Nephron progenitor cell (in vitro differentiated cells): ENCODE measurements around the gene ITPKA.

Experiments
- DNase-seq: peaks from one replicate; pipeline ENCODE4 v3.0.0; 2021
- H3K27ac Mint-ChIP-seq: 2 replicates; pipeline ENCODE4 v1.8.0; 2021; ENCODE audit warnings: mild to moderate bottlenecking, moderate library complexity, mixed read lengths
- H3K27me3 Mint-ChIP-seq: 2 replicates; pipeline ENCODE4 v1.8.0; 2021; ENCODE audit warnings: mild to moderate bottlenecking, low read depth, mixed read lengths; ENCODE audit not compliant: poor library complexity
- H3K36me3 Mint-ChIP-seq: 2 replicates; pipeline ENCODE4 v1.8.0; 2021; ENCODE audit warnings: low read depth, mixed read lengths
- H3K4me1 Mint-ChIP-seq: 2 replicates; pipeline ENCODE4 v1.8.0; 2021; ENCODE audit warnings: mixed read lengths
- H3K4me3 Mint-ChIP-seq: 2 replicates; pipeline ENCODE4 v1.8.0; 2021; ENCODE audit warnings: mild to moderate bottlenecking, moderate library complexity, mixed read lengths
- H3K9me3 Mint-ChIP-seq: 2 replicates; pipeline ENCODE4 v1.8.0; 2021; ENCODE audit warnings: mild to moderate bottlenecking, moderate library complexity, mixed read lengths
- TF ChIP-seq, protein P1 (sequence below): fragments of 200-600 bp; sonication (generic); IDR thresholded peaks from 2 replicates; pipeline ENCODE4 v1.5.0; 2021; ENCODE audit warnings: antibody characterized with exemption

Gene ITPKA

DNA sequence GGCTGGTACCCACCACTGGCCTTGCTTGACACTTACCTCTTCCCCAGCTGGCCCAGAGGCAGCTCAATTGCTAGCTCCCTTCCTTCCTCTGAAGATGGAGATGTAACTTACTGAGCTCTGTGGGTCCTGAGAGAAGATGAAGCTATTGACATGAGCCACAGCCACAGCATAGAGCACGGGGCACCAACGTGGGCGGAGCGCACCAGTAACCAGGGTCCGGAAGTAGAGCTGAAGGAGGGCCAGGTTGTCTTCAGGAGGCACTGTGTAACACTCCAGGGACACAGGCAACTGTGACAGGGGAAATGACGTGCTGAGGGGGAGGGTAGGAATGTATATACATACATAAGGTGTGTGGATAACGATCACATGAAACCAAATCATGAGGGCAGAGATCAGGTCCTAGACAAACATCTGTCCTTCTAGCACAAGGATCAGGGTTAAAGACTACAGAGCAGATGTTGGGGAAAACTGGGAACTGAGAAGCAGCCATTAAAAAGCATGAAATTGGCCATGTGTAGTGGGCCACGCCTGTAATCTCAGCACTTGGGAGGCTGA, 24.3 kb downstream of the ITPKA start:
- no peaks in the 10 kb centered on the region for H3K9me3 Mint-ChIP-seq
- DNase-seq, result no peak
- peaks cover 31% of the 10 kb centered on the region for H3K27me3 Mint-ChIP-seq
- TF ChIP-seq, protein P1, sequence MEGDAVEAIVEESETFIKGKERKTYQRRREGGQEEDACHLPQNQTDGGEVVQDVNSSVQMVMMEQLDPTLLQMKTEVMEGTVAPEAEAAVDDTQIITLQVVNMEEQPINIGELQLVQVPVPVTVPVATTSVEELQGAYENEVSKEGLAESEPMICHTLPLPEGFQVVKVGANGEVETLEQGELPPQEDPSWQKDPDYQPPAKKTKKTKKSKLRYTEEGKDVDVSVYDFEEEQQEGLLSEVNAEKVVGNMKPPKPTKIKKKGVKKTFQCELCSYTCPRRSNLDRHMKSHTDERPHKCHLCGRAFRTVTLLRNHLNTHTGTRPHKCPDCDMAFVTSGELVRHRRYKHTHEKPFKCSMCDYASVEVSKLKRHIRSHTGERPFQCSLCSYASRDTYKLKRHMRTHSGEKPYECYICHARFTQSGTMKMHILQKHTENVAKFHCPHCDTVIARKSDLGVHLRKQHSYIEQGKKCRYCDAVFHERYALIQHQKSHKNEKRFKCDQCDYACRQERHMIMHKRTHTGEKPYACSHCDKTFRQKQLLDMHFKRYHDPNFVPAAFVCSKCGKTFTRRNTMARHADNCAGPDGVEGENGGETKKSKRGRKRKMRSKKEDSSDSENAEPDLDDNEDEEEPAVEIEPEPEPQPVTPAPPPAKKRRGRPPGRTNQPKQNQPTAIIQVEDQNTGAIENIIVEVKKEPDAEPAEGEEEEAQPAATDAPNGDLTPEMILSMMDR, result no peak
- no peak overlapping the region for H3K4me3 Mint-ChIP-seq
- peaks cover 39% of the 10 kb centered on the region for H3K36me3 Mint-ChIP-seq
- peaks cover 13% of the 10 kb centered on the region for H3K4me1 Mint-ChIP-seq
- no peak overlapping the region for H3K27ac Mint-ChIP-seq

DNA sequence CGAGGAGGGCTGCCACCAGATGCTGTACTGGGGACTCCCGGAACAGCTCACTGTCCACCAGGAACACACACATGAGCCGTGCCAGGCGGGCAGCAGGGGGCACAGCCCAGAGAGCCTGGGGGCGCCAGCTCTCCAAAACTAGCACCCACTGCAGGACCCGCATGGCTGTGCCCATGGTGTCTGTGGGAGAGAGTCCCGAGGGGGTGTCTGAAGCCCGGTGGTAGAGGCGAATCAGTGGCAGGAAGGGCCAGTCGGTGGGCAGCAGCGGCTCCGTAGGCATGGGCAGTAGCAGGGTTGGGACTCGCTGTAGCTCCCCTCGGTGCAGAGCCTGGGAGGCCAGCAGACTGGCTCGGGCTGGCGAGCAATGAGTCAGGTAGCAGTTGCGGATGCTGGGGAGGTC, 27.0 kb downstream of the ITPKA start:
- DNase-seq, result no peak
- H3K9me3 Mint-ChIP-seq, result no peaks in the 10 kb centered on the region
- peaks cover 43% of the 10 kb centered on the region for H3K36me3 Mint-ChIP-seq
- no peak overlapping the region for H3K4me3 Mint-ChIP-seq
- no peaks in the 10 kb centered on the region for H3K4me1 Mint-ChIP-seq
- TF ChIP-seq, protein P1, result no peak
- peaks cover 11% of the 10 kb centered on the region for H3K27me3 Mint-ChIP-seq
- H3K27ac Mint-ChIP-seq, result no peak overlapping the region

DNA sequence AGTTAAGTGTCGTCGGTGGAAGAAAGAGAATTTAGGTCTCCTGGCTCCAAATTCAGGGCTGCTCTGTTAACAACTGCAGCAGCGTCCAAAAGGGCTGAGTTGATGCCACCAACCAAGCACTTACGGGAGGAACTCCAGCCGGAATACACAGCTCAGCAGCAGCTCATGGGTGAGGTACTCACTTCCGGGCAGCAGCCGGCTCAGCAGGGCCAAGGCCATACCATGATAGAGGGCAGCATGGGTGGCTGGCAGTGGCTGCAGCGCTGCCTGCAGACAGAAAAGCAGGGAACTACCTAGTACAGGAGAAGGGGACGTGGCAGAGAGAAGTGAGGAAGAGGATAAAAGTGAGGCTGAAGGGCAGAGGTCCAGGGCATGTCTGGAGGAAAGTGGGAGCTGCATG, 27.9 kb downstream of the ITPKA start:
- no peak overlapping the region for H3K4me3 Mint-ChIP-seq
- TF ChIP-seq, protein P1, result no peak
- no peaks in the 10 kb centered on the region for H3K9me3 Mint-ChIP-seq
- peaks cover 44% of the 10 kb centered on the region for H3K36me3 Mint-ChIP-seq
- peaks cover 7% of the 10 kb centered on the region for H3K27me3 Mint-ChIP-seq
- no peak overlapping the region for H3K27ac Mint-ChIP-seq
- no peak for DNase-seq
- no peaks in the 10 kb centered on the region for H3K4me1 Mint-ChIP-seq

DNA sequence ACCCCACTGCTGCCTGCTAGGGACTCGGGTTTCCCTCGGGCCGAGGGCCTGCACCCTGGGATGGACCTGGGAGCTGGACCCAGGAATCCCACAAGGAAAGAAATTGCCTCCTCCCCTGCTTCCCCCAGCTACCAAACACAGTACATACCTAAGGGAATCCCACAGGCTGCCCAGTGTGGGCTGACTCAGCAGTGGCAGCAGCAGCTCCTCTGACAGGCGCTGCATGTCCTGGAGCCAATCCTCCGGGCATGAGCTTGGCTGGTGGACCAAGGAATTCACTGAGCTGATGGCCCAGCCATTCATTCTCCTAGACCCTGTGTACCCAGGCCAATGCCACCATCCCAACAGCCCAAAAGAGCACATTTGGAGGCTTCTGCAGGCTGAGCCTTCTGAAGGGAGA, 29.4 kb downstream of the ITPKA start:
- Mint-ChIP-seq H3K27ac (no peak overlapping the region), H3K4me1 (no peaks in the 10 kb centered on the region), H3K27me3 (peaks cover 4% of the 10 kb centered on the region), H3K36me3 (peaks cover 38% of the 10 kb centered on the region), H3K9me3 (no peaks in the 10 kb centered on the region), H3K4me3 (no peak overlapping the region)
- no peak for DNase-seq
- TF ChIP-seq, protein P1, result no peak

DNA sequence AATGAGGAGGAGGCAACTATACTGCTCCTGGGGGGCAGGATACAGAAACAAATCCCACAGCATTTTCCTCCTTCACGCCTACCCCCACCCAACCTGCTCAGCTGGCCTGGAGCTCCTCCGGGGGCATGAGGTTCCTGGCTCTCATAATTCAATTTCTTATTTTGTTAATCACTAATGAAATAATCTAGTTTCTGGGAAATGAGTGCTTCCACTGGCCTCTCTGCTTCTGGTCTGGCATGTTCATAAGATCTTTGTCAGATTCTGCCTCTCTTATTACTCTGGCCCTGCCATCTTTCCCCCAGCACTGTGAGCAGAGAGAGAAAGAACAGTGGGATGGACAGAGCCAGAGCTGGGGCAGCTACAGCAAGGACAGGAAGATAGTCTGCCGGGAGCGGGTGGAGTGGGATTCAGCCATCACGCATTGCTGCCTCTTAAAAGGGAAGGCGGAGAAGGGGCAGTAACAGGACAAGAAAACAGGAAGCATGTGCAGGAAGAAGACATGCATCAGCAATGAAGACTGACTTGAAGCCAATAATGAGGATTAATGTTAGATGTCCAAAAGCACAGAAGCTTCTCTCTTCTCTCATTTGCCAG, 36.8 kb downstream of the ITPKA start:
- TF ChIP-seq, protein P1, result no peak
- Mint-ChIP-seq H3K27me3 (no peaks in the 10 kb centered on the region), H3K9me3 (no peaks in the 10 kb centered on the region), H3K36me3 (peaks cover 45% of the 10 kb centered on the region), H3K4me1 (no peaks in the 10 kb centered on the region), H3K27ac (no peak overlapping the region), H3K4me3 (no peak overlapping the region)
- DNase-seq, result no peak

DNA sequence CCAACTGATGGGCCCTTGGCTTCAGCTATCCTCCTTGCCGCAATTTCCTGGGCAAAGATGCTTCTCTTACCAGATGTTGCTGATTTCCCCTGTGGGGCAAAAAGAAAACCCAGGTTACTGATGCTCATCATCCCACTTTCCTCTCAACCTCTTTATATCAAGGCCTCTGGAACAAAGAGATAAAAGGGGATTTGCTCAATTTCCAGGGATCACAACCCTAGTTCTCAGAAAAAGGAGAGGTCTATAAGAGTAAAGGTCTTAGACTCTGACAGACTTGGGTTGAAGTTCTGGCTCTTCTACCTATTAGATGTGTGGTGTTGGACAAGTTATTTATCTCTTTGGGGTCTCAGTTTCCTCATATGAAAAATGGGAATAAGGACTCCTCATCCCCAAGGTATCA, 41.9 kb downstream of the ITPKA start:
- no peak overlapping the region for H3K27ac Mint-ChIP-seq
- H3K36me3 Mint-ChIP-seq, result peaks cover 47% of the 10 kb centered on the region
- peaks cover 2% of the 10 kb centered on the region for H3K27me3 Mint-ChIP-seq
- no peak for DNase-seq
- no peaks in the 10 kb centered on the region for H3K4me1 Mint-ChIP-seq
- TF ChIP-seq, protein P1, result no peak
- no peaks in the 10 kb centered on the region for H3K9me3 Mint-ChIP-seq
- H3K4me3 Mint-ChIP-seq, result no peak overlapping the region
